ENCODE measurements around the gene APEX1.
"Not testable (repeated sequence)": the region's sequence is repeated elsewhere in the genome, so short reads cannot be mapped to it uniquely, and the experiment has no call there.

GRCh38 chr14:20506752-20507151, 51.7 kb downstream of the APEX1 start:
- not testable (repeated sequence) for TF ChIP-seq POLR2A, CTCF (IDR thresholded peaks at IDR 0.05)
